HL-60/S4 treated with phorbol 12-myristate 13-acetate at 8.2 ng/mL for 4 days and 3 days (cell line): Measurements from ENCODE around the gene RMND5A.

Experiments
- in situ Hi-C: fragments of 300-500 bp; cut with MboI; formaldehyde crosslinking; loops from 2 replicates; pipeline ENCODE4 v1.15.0; 2022; ENCODE audit warnings: low sequenced_read_pairs

The RMND5A gene

DNA sequence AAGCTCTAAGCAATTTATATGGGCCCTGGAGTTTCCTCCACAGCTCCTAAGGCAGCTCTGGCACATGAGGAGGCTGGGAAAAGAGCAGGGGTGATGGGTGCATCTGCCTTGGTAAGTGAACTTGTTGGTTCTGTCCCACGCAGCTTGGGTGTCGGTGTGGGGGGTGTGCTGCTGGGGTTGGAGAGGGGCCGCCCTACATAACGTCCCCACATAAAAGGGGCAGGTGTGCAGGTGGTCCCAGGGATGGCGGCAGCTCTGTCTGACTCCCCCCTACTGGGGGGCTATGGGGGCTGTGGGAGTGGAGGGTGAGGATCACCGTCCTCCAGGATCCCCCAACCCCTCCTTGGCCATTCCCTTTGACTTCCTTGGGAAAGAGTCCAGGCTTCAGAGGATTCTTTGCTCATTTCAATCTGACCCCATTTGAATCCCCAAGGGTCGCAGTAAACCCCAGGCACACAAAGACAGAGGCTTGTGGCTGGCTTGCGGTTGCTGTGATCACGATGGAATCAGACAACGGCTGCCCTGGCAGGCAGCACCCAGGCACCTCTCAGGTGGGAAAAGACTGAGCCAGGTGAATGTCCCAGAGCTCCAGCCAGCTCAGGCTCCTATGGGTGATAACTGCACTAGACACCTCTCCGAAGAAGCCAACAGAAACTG lies 105.1 kb downstream of the RMND5A start:
- in situ Hi-C loops = no loop called here

DNA sequence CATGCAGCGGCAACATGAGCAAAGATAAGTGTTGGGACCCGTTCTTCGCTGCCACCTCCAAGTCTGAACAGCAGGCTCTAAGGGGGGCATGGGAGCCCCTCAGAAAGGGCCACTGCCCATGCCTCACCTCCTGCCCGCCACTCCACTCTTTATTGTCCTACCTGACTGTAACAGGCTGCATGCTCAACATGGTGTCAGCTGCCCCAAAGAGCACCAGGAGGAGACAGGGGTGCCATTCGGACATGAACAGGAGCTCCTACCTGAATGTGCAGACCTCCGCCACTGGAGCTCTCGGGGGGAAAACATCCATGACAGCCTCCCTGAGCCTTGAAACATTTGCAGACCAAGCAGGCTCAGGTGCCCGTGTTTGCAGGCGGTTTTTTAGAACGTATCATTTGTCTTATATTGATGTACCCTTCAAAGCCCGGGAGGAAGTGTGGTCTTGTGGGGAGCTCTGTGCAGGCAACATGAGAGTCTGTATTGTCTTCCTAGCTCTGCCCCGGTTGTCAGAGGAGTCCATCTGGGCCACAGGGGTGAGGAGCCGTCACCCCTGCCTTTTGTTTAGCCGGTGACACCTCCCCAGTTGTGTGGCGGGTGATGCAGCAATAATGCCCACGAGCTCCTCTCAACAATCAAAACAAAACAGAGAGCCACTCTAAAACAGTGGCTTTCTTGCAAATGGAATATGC lies 105.7 kb downstream of the RMND5A start:
- in situ Hi-C loops = no loop called here

- in situ Hi-C loops = no loop called here
These were observed 106.9 kb downstream of the RMND5A start for GRCh38 chr2:86826951-86827350.
